ENCODE results near the gene CKLF.

GRCh38 chr16:66543541-66543940 is 8.8 kb upstream of the CKLF start:
- TF ChIP-seq NFYB (CRISPR knock-in tag; conservative IDR thresholded peaks at IDR 0.05; ENCODE audit: low read depth) (no peak), CTCF (IDR thresholded peaks at IDR 0.05) (no peak), MXD4 (CRISPR knock-in tag; IDR thresholded peaks at IDR 0.05; ENCODE audit: borderline replicate concordance) (no peak), E2F1 (CRISPR knock-in tag; IDR thresholded peaks at IDR 0.05) (no peak), PREB (CRISPR knock-in tag; IDR thresholded peaks at IDR 0.05; ENCODE audit: borderline replicate concordance) (no peak), ARID4B (CRISPR knock-in tag; IDR thresholded peaks at IDR 0.05; ENCODE audit: borderline replicate concordance) (no peak), STAT6 (CRISPR knock-in tag; conservative IDR thresholded peaks at IDR 0.05; ENCODE audit: low read depth) (no peak), ATF2 (CRISPR knock-in tag; IDR thresholded peaks at IDR 0.05; ENCODE audit: borderline replicate concordance, low read depth) (no peak), ATF1 (CRISPR knock-in tag; IDR thresholded peaks at IDR 0.05) (no peak), ATF6 (CRISPR knock-in tag; IDR thresholded peaks at IDR 0.05) (no peak), FOXK1 (CRISPR knock-in tag; IDR thresholded peaks at IDR 0.05) (no peak)

Data from WTC11 (cell line).